Kidney (tissue), 14 donors: ENCODE measurements around the gene NIT2. TPM values are rescaled to one million over a fixed set of nuclear protein-coding genes. Genes with fewer than 3 reads are reported as not detected.

ENCODE experiments used
- DNase-seq, 5 donors: peaks; one replicate each; pipeline ENCODE4 v3.0.0-alpha.2; 2013 to 2020
- FAIRE-seq: peaks from 2 replicates; lab custom pipeline; 2012; peaks lifted over from hg19 to GRCh38; lab: Jason Lieb, UNC
- H3K27ac ChIP-seq, 2 donors: one replicate each; pipeline ENCODE4 v1.7.0; 2013; ENCODE audit warnings: low read depth in 2 of 2, low read length in 2 of 2, inconsistent platforms in 1 of 2
- H3K27me3 ChIP-seq: one replicate; pipeline ENCODE4 v1.7.1; 2013; ENCODE audit warnings: low read length, inconsistent platforms; ENCODE audit not compliant: control insufficient read depth, insufficient read depth
- H3K36me3 ChIP-seq, 3 donors: one replicate each; pipeline versions ENCODE4 v1.7.0 to v1.7.1; 2013; ENCODE audit warnings: low read length in 3 of 3, control low read depth in 1 of 3, inconsistent platforms in 1 of 3; ENCODE audit not compliant: insufficient read depth in 3 of 3, control insufficient read depth in 2 of 3
- H3K4me1 ChIP-seq, 3 donors: one replicate each; pipeline versions ENCODE4 v1.7.0 to v1.7.1; 2013; ENCODE audit warnings: low read length in 3 of 3, inconsistent platforms in 1 of 3, low read depth in 1 of 3; ENCODE audit not compliant: control insufficient read depth in 2 of 3, insufficient read depth in 2 of 3
- H3K4me3 ChIP-seq, 3 donors: one replicate each; pipeline versions ENCODE4 v1.7.0 to v1.8.1; 2013; ENCODE audit warnings: low read length in 3 of 3, control low read depth in 1 of 3, inconsistent platforms in 1 of 3
- H3K9ac ChIP-seq, 3 donors: one replicate each; pipeline versions ENCODE4 v1.7.0 to v1.7.1; 2013; ENCODE audit warnings: low read length in 3 of 3, control low read depth in 1 of 3, inconsistent platforms in 1 of 3
- H3K9me3 ChIP-seq, 3 donors: one replicate each; pipeline versions ENCODE4 v1.7.0 to v1.7.1; 2013; ENCODE audit warnings: low read length in 3 of 3, control low read depth in 1 of 3, inconsistent platforms in 1 of 3; ENCODE audit not compliant: control insufficient read depth in 2 of 3, insufficient read depth in 1 of 3
- CTCF ChIP-seq: IDR thresholded peaks from 3 replicates; pipeline ENCODE4 v1.5.1; 2012; ENCODE audit warnings: mild to moderate bottlenecking, moderate library complexity, borderline replicate concordance; ENCODE audit not compliant: insufficient read depth; ENCODE audit errors: extremely low read depth
- intact Hi-C: fragments of 100-400 bp; cut with DNase I; formaldehyde crosslinking; loops from one replicate; pipeline ENCODE4 v1.11.1; 2022
- polyA plus RNA-seq: library from polyadenylated mRNA; stranded (reverse); fragments of 350-450 nt; fragmentation: Illumina TruSeq; extraction: RNeasy Lipid Tissue Mini Kit (QIAGEN cat#74804); gene quantifications from one replicate; pipeline ENCODE4 v1.2.3, GENCODE V29; 2014; ENCODE audit warnings: low read depth, low replicate concordance; ENCODE audit not compliant: insufficient read depth
- total RNA-seq: library from RNA; stranded (reverse); fragmentation: NEBNext Ultra II Directional; extraction: Animal tissue kit (Norgen Biotek cat#: 25700); gene quantifications from one replicate; pipeline ENCODE4 v1.2.1, GENCODE V29; 2021
- donor health status: control.
- donor health status: control.
- donor health status: control.
- donor health status: control.
- donor health status: control.
- donor health status: DM: yes; HTN: yes; CAD: no.
- donor health status: Normal renal cell carcinoma (clear cell type).

Gene NIT2
- total and polyA plus RNA-seq, 2 donors from 2014 or later: 57.5 to 180 TPM

DNA sequence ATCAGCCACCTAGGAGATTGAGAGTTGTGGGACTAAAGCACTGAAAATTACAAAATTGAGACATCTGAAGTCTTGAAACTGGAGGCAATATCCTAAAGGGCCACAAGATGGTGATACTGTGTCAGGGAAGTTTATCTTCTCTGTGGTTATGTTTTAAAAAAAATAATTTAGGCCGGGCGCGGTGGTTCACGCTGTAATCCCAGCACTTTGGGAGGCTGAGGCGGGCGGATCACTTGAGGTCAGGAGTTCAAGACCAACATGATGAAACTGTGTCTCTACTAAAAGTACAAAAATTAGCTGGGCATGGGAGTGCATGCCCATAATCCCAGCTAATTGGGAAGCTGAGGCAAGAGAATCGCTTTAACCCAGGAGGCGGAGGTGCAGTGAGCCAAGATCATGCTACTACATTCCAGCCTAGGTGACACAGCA lies 17.9 kb upstream of the NIT2 start:
- Histone ChIP-seq H3K27me3 (no peaks in the 10 kb centered on the region), H3K27ac (no peak overlapping the region)
- DNase-seq: peak in 2 of 5 donors; percentile 41 to 63

GRCh38 chr3:100317912-100318311 lies 16.6 kb upstream of the NIT2 start:
- TF ChIP-seq CTCF: no peak
- FAIRE-seq: no peak
- no peaks in the 10 kb centered on the region for H3K9me3 ChIP-seq
- H3K27ac ChIP-seq: no peak overlapping the region
- H3K36me3 ChIP-seq: peaks cover 0 to 6% (median 0%) of the 10 kb centered on the region in 3 donors
- no peak for DNase-seq
- no peaks in the 10 kb centered on the region for H3K27me3 ChIP-seq
- no peak overlapping the region for H3K9ac ChIP-seq
- no peaks in the 10 kb centered on the region for H3K4me1 ChIP-seq
- no peak overlapping the region for H3K4me3 ChIP-seq
- intact Hi-C loops: no loop called here

More for the DNA sequence above, 17.9 kb upstream of the NIT2 start:
- Histone ChIP-seq H3K4me3 (no peak overlapping the region), H3K9ac (no peak overlapping the region), H3K9me3 (no peaks in the 10 kb centered on the region), H3K36me3 (peaks cover 0 to 6% (median 0%) of the 10 kb centered on the region in 3 donors), H3K4me1 (no peaks in the 10 kb centered on the region)
- peak; percentile 56 for TF ChIP-seq CTCF
- no peak for FAIRE-seq
- intact Hi-C loops: no loop called here

DNA sequence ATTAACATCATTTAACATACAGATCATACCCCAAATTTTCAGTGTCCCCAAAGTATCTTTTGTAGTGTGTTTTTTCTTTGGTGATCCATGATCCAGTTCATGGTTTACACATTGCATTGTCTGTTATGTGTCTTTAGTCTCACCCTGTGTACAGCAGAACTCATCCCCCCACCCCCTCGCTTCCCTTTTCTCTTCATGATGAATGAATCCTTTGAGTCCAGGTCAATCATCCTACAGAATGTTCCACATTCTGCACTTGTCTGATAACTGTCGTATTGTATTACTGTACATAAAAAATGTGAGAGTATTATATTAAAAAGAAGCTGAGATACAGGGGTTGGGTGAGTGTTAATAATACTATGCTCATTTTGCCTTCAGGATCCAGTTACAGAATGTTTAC lies 14.6 kb upstream of the NIT2 start:
- intact Hi-C loops: no loop called here
- FAIRE-seq: no peak
- TF ChIP-seq CTCF: no peak

DNA sequence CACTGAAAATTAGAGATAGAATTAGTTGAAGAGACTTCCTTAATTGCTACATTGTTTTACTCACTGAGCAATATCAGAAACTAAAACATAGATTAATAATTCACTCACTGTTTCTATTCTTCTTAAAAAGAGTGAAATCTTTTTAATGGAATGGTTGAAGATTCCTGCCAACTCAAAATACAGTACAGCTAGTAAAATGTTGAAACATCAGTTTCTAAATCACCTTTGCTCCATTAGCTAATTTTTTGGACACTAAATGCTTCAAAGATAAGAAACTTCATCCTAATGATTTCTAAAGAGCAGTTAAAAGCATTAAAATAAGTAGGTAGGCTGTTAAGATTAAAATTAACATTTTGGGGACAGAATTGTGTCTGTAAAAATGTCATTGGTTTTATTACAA lies 10.5 kb upstream of the NIT2 start:
- no peak for TF ChIP-seq CTCF
- no peaks in the 10 kb centered on the region for H3K9me3 ChIP-seq
- H3K27me3 ChIP-seq: no peaks in the 10 kb centered on the region
- no peak overlapping the region for H3K4me3 ChIP-seq
- no peak for FAIRE-seq
- H3K36me3 ChIP-seq: peaks cover 0 to 4% (median 0%) of the 10 kb centered on the region in 3 donors
- no peak overlapping the region for H3K9ac ChIP-seq
- H3K27ac ChIP-seq: no peak overlapping the region
- no peaks in the 10 kb centered on the region for H3K4me1 ChIP-seq
- DNase-seq: no peak
- intact Hi-C loops: no loop called here

More for the DNA sequence above, 14.6 kb upstream of the NIT2 start:
- Histone ChIP-seq H3K4me1 (no peaks in the 10 kb centered on the region), H3K36me3 (peaks cover 0 to 6% (median 0%) of the 10 kb centered on the region in 3 donors), H3K9ac (no peak overlapping the region), H3K4me3 (no peak overlapping the region), H3K27me3 (no peaks in the 10 kb centered on the region), H3K9me3 (no peaks in the 10 kb centered on the region), H3K27ac (no peak overlapping the region)
- no peak for DNase-seq
